GM12873 (cell line): Measurements from ENCODE around the gene ZFR.

Source experiments
- CTCF ChIP-seq: IDR thresholded peaks from 2 replicates; pipeline ENCODE4 v1.5.1; 2012; ENCODE audit warnings: low read depth, mild to moderate bottlenecking, moderate library complexity, low read length, control low read depth; ENCODE audit not compliant: insufficient read depth; ENCODE audit errors: missing control alignments

Gene ZFR

GRCh38 chr5:32353420-32353819 lies 91.1 kb downstream of the ZFR start:
- no peak for TF ChIP-seq CTCF

- TF ChIP-seq CTCF: no peak
Observed at GRCh38 chr5:32352685-32353084, 91.9 kb downstream of the ZFR start.

- TF ChIP-seq CTCF: no peak
Observed at GRCh38 chr5:32346869-32347268, 97.7 kb downstream of the ZFR start.

GRCh38 chr5:32343058-32343672 lies 101.4 kb downstream of the ZFR start:
- no peak for TF ChIP-seq CTCF

GRCh38 chr5:32342656-32343055 lies 101.9 kb downstream of the ZFR start:
- no peak for TF ChIP-seq CTCF

- TF ChIP-seq CTCF: no peak
Observed at GRCh38 chr5:32339878-32340277, 104.7 kb downstream of the ZFR start.

GRCh38 chr5:32339198-32339597 lies 105.3 kb downstream of the ZFR start:
- no peak for TF ChIP-seq CTCF

- TF ChIP-seq CTCF: no peak
Observed at GRCh38 chr5:32332966-32333365, 111.6 kb downstream of the ZFR start.
